ENCODE measurements around the gene TOMM22. TPM values are rescaled to one million over a fixed set of nuclear protein-coding genes. Genes with fewer than 3 reads are reported as not detected.

Gene TOMM22
- total and polyA plus RNA-seq, 2 experiments from 2014 or later, result 84.0 to 131 TPM

Other genes with a start within 250 kb of the TOMM22 start
- 1.3 TPM in 2 replicates for gene KCNJ4, start 226.8 kb upstream of the TOMM22 start, total RNA-seq (2014; rRNA removed; shearing (Covaris generic))
- gene KCNJ4, start 226.8 kb upstream of the TOMM22 start, polyA plus RNA-seq (2016; fragmentation: Nextera tagmentation; extraction: Ambion mirVana), result 0.23 and 0.28 TPM in 2 replicates
- 5.6 and 11.1 TPM in 2 replicates for gene KDELR3, start 213.9 kb upstream of the TOMM22 start, total RNA-seq (2014; rRNA removed; shearing (Covaris generic))
- 5.7 and 7.8 TPM in 2 replicates for gene KDELR3, start 213.9 kb upstream of the TOMM22 start, polyA plus RNA-seq (2016; fragmentation: Nextera tagmentation; extraction: Ambion mirVana)
- 452 and 603 TPM in 2 replicates for gene DDX17, start 175.6 kb upstream of the TOMM22 start, total RNA-seq (2014; rRNA removed; shearing (Covaris generic))
- gene DDX17, start 175.6 kb upstream of the TOMM22 start, polyA plus RNA-seq (2016; fragmentation: Nextera tagmentation; extraction: Ambion mirVana), result 88.0 and 91.0 TPM in 2 replicates
- gene DMC1, start 111.8 kb upstream of the TOMM22 start, total RNA-seq (2014; rRNA removed; shearing (Covaris generic)), result 5.0 and 8.0 TPM in 2 replicates
- 13.2 and 18.5 TPM in 2 replicates for gene DMC1, start 111.8 kb upstream of the TOMM22 start, polyA plus RNA-seq (2016; fragmentation: Nextera tagmentation; extraction: Ambion mirVana)
- gene FAM227A, start 25.6 kb upstream of the TOMM22 start, total RNA-seq (2014; rRNA removed; shearing (Covaris generic)), result 6.1 and 11.0 TPM in 2 replicates
- gene FAM227A, start 25.6 kb upstream of the TOMM22 start, polyA plus RNA-seq (2016; fragmentation: Nextera tagmentation; extraction: Ambion mirVana), result 4.3 and 5.8 TPM in 2 replicates
- gene CBY1, start 25.3 kb upstream of the TOMM22 start, total RNA-seq (2014; rRNA removed; shearing (Covaris generic)), result 12.8 and 13.2 TPM in 2 replicates
- gene CBY1, start 25.3 kb upstream of the TOMM22 start, polyA plus RNA-seq (2016; fragmentation: Nextera tagmentation; extraction: Ambion mirVana), result 36.1 and 36.4 TPM in 2 replicates
- 16.1 and 19.7 TPM in 2 replicates for gene JOSD1, start 19.0 kb downstream of the TOMM22 start, total RNA-seq (2014; rRNA removed; shearing (Covaris generic))
- 4.6 and 5.5 TPM in 2 replicates for gene JOSD1, start 19.0 kb downstream of the TOMM22 start, polyA plus RNA-seq (2016; fragmentation: Nextera tagmentation; extraction: Ambion mirVana)
- 79.9 and 88.4 TPM in 2 replicates for gene GTPBP1, start 24.0 kb downstream of the TOMM22 start, total RNA-seq (2014; rRNA removed; shearing (Covaris generic))
- gene GTPBP1, start 24.0 kb downstream of the TOMM22 start, polyA plus RNA-seq (2016; fragmentation: Nextera tagmentation; extraction: Ambion mirVana), result 27.2 and 31.0 TPM in 2 replicates
- 12.6 and 17.6 TPM in 2 replicates for gene SUN2, start 74.0 kb downstream of the TOMM22 start, total RNA-seq (2014; rRNA removed; shearing (Covaris generic))
- 7.2 and 8.2 TPM in 2 replicates for gene SUN2, start 74.0 kb downstream of the TOMM22 start, polyA plus RNA-seq (2016; fragmentation: Nextera tagmentation; extraction: Ambion mirVana)
- gene DNAL4, start 112.2 kb downstream of the TOMM22 start, total RNA-seq (2014; rRNA removed; shearing (Covaris generic)), result 10.0 and 11.3 TPM in 2 replicates
- 8.7 and 9.3 TPM in 2 replicates for gene DNAL4, start 112.2 kb downstream of the TOMM22 start, polyA plus RNA-seq (2016; fragmentation: Nextera tagmentation; extraction: Ambion mirVana)
- gene NPTXR, start 162.1 kb downstream of the TOMM22 start, total RNA-seq (2014; rRNA removed; shearing (Covaris generic)), result 9.3 and 13.4 TPM in 2 replicates
- gene NPTXR, start 162.1 kb downstream of the TOMM22 start, polyA plus RNA-seq (2016; fragmentation: Nextera tagmentation; extraction: Ambion mirVana), result 0.75 and 0.89 TPM in 2 replicates
- 18.2 and 23.0 TPM in 2 replicates for gene CBX6, start 190.3 kb downstream of the TOMM22 start, total RNA-seq (2014; rRNA removed; shearing (Covaris generic))
- 17.4 and 18.5 TPM in 2 replicates for gene CBX6, start 190.3 kb downstream of the TOMM22 start, polyA plus RNA-seq (2016; fragmentation: Nextera tagmentation; extraction: Ambion mirVana)

Data from GM23338 (cell line).